ENCODE data around the gene TSPAN18.

The TSPAN18 gene

GRCh38 chr11:44903518-44903917 is 176.8 kb downstream of the TSPAN18 start:
- no peak for DNase-seq

DNA sequence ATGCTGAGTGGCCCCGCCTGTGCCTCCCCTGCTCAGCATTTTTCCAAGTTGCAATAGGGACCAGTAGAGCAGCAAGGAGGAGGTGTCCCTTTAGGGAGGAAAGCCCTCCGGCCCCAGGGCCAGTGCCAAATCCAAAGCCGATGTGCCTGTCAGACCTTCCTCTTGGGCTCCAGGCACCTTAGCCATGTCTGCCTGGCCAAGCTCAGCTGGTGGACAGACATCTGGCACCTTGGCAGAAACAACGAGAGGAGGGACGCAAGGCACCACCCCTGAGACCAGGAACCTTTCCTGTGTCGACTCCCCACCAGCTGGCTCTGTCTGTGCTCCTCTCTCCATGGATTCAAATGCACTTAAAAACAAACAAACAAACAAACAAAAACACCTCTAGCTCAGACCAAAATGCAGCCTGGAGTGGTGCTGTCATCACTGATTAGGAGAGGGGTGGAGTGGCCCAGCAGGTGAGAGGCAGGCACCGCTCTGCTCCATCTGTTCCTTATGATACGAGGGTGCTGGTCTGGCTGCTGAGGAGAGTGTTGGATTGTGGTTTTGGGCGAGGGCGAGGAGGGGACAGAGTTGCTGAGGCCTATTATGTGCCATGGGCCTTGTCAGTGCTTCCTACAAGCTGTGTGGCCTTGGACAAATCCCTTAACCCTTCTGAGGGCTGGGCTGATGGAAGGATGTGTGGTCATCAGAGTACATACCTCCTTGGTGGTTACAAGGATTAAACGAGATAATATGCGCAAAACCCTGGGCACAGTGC is 177.7 kb downstream of the TSPAN18 start:
- no peak for DNase-seq

DNA sequence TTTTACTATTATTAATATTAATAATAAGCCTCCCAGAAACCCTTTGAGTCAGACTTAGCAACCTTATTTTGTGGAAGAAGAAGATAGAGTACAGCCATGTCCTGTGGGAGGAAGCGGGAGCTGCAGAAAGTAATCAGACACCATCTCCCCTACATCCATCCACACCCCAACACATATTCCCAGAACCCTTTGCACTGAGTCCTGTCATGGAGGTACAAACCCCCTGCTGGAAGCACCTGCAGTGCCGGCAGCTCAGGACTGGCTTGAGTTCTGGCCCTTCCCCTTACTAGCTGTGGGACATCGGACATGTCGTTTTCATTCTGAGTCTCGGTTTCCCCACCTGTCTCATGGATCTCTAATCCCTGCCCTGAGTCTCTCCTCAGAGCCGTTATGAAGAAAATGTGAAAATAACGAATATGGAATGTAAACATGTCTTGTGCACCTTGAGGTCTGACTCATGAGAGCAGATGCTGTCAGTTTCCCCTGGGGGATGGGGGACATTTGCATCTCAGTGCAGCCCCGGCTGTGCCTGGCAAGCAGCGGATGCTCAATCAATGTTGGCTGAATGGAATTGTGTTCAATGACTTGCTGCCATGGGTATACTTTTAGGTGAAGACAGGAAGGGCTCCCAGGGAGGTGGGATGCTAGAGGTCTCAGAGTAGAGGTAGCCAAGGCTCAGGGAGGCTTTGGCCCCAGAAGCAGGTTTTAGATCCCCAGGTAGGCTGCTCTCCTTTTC is 178.5 kb downstream of the TSPAN18 start:
- DNase-seq = no peak

GRCh38 chr11:44906649-44907048 is 179.9 kb downstream of the TSPAN18 start:
- no peak for DNase-seq

- no peak for DNase-seq
These were observed 182.8 kb downstream of the TSPAN18 start for GRCh38 chr11:44909557-44909956.

- DNase-seq = no peak
These were observed 183.8 kb downstream of the TSPAN18 start for GRCh38 chr11:44910591-44910990.

DNA sequence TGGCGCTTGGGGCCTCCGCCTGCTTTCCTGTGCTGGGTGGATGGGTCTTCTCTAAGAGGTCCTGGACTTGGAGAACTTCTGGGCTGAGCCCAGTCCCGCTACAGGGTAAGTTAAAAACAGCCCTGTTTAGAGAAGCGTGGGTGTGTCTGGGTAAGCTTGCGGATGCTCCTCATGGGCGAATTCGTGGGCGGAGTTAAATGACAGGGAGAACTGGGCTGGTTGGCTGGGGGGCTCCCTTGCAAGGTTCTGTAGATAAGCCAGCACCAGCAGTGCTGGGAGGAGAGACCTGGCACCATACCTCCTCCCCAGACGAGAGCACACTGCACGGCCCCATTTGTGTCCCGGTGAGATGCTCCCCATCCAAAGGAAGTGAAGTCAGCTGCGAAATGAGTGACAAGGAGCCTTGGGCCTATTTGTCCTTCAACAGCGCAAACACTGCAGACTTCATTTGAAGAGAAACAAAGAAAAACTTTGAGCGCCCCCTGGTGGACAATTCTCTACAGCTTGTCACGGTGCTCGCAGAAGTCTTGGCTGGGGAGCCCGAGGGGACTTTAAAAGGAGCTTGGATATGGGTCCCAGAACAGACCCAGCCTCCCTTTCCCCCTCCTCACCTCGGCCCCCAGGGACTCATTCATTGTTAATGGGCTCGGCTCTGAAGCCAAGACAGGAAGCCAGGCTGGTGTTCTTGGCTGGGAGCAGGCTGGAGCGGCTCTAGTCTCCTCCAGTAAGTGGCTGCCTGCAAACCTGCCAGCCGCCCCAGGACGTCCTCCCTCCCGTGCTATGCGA is 184.5 kb downstream of the TSPAN18 start:
- peak; percentile 86 for DNase-seq

DNA sequence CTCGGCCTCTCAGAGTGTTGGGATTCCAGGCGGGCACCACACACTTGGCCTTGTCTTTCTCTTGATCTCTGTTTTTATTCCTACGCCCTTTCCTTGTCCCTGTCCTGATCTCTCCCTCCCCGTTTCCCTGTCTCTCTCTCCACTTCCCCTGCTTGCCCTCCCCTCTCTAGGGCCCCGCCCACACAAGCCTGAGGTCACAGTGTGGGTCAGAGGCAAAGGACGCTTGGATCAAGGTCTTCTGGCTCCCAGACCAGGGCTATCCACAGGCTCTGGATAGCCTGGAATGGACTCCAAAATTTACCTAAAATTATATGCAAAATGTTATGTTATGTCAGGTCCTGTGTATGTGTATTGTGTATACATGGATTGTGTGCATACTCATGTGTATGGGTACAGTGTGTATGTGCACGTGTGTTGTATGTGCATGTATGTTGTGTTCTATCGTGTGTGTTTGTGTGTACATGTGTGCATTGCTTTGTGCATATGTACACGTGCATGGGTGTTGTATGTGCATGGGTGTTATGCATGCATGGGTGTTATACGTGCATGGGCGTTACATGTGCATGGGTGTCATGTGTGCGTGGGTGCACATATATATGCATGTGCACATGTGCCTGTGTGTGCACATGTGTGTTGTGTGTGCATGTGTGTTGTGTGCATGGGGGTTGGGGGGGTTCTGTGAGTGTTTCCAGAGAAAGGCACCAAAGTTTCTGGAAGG is 185.7 kb downstream of the TSPAN18 start:
- no peak for DNase-seq

GRCh38 chr11:44913502-44913901 is 186.7 kb downstream of the TSPAN18 start:
- DNase-seq = no peak

DNA sequence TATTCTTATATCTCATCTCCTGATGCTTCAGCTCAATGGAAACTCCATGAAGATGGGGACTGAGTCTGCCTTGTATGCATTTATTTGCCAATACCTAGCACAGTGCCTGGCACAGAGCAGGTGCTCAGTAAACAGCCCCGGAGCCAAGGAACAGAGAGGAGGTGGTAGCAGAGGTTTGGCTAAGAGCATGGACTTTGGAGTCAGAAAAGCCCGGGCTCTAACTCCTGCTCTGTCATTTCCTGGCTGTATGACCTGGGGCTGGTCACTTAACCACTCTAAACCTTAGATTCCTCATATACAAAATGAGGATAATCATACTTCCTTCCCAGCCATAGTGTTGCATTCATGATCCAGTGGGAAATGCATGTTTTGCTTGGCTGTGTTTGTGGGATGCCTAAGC is 187.3 kb downstream of the TSPAN18 start:
- no peak for DNase-seq

GRCh38 chr11:44915004-44915403 is 188.2 kb downstream of the TSPAN18 start:
- no peak for DNase-seq

DNA sequence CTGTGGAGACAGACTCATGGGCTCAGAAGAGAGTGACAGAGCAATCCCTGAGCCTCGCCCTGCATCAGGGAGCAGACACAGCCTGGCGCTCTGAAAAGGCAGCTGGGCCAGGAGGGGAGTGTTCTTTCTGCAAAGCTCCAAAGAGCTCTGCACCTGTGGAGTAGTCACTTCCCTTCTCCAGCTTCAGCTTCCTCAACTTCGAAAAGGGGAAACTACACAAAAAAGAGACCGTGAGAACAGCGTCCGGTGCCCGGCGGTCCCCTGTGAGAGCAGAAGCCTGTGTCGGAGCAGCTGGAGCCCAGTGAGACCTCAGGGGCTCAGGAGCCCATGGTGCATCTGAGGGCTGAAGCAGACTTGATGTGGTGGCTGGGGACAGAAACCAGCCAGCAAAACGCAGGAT is 188.9 kb downstream of the TSPAN18 start:
- no peak for DNase-seq

DNA sequence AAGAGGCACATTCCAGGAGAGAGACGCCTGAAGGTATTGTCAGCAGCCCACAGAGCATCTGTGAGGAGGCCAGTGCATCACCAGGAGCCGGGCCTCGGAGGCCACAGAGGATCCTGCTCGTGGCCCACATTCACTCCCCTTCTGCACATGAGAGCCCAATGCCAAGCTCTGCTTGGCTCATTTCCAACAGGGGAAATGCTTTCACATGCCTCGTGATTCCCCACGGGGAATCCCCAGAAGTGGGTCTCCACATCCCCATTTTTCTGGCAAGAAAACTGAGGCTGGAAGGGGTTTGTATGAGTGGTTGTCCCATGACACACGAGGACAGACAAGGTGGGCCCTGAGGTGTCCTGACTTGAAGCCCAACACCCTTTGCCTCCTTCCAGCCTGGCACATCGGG is 189.6 kb downstream of the TSPAN18 start:
- no peak for DNase-seq

DNA sequence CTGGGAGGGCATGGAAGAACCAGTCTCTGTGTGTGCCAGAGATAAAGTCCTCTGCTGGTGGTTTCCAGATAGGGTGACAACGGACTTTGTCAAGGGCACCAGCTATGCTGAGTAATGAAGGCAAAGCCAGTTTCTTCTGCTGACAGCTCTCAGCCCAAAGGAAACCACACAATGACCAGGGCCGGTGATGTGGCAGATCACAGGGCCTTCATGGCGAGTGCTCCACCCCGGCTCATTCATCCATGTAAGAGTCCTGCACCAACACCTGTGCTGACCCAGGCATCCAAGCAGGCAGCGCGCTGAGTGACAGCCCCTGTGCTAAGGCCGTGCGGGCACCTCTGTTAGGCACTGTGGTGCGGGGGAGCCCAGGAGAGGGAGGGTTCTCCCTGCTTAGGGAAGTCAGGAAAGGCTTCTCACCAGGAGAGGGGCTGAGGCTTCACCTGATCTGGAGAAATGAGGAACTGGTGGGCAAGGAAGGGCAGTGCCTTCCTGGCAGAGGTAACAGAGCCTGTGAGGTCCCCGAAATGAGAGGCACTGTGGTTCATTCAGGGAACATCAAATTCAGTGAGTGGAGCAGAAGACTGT is 190.1 kb downstream of the TSPAN18 start:
- no peak for DNase-seq

GRCh38 chr11:44917741-44918140 is 191.0 kb downstream of the TSPAN18 start:
- no peak for DNase-seq

GRCh38 chr11:44920451-44920850 is 193.7 kb downstream of the TSPAN18 start:
- DNase-seq = no peak

- no peak for DNase-seq
These were observed 196.4 kb downstream of the TSPAN18 start for GRCh38 chr11:44923115-44923514.

DNA sequence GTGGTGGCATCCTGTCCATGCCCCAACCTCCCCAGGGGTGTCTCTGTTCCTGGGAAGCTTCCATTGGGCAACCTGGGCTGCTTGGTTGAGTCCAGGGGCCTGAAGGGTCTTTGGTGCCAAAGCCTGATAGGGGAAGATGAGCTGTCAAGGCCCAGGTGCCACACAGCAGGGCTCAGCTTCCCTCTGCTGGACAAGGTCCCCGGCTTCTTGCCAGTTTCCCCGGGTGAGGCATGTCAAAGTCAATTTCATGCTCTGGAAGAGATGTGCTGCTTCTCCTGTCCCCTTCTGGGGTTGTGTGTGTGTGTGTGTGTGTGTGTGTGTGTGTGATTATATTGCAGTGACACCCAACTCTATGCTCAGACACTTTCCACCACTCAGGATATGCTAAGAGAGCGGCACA is 197.0 kb downstream of the TSPAN18 start:
- no peak for DNase-seq

DNA sequence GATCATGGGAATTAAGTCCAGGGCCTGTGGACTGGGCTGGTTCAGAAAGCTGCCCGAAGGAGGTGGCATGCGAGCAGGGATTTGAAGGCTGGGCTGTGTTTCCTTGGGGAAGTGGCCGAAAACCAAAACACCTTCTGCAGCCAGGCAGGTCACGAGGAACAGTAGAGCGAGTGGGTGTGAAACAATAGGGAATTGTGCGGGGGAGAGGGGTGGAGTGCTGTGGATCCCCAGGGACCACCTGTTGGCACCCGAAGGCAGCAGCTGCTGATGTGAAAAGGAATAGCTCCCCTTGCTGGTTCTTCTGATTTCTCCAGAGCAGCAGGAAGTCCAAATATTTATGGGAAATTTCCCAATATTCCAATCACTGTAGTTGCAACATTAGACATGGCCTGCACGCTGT is 199.3 kb downstream of the TSPAN18 start:
- no peak for DNase-seq

GRCh38 chr11:44927174-44927661 is 200.5 kb downstream of the TSPAN18 start:
- DNase-seq = peak; percentile 76

DNA sequence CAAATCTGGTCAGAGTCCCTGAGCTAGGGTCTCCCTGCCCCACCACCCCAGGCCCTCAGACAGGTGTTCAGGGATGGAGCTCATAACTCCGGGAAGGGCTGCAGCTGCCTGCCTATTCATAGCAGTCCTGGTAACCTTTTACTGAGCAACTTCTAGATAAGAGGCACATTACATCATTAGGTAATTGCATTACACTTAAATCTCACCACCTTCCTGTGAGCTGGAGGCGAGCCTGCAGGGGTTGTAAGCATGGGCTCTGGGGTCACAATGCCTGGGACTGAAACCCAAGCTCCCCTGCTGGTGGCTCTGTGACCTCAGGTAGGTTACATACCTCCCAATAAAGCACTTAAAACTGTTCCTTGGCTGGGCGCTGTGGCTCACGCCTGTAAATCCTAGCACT is 201.4 kb downstream of the TSPAN18 start:
- DNase-seq = no peak

DNA sequence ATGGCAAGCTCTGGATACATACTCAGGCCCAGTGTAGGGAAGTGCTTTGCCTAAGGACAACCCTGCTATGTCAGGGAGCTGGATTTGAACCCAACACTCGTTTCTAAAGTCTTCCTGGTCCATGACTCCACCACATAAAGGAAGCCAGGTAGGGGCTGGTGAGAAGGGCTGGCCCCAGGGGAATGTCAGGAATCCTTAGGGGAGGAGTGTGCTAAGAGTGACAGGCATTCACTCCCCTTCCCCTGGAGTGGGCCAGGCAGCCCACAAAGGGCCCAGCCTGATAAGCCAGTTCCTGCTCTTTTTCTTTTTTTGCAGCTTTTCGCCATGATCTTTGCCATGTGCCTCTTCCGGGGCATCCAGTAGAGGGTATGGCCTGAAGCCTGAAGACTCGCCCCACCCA is 202.1 kb downstream of the TSPAN18 start:
- no peak for DNase-seq

All from NCI-H1105 treated with DMSO at 0.1 percent for 48 hours (cell line).